HS-27A (cell line): ENCODE data around the gene PGBD5.

ENCODE experiments used
- DNase-seq: peaks from one replicate; pipeline ENCODE4 v3.0.0-alpha.2; 2012; ENCODE audit warnings: low read depth, missing footprints

Gene PGBD5

GRCh38 chr1:230321741-230322420 lies 104.3 kb downstream of the PGBD5 start:
- DNase-seq: no peak

- no peak for DNase-seq
Observed at GRCh38 chr1:230321341-230321740, 104.8 kb downstream of the PGBD5 start.

GRCh38 chr1:230320804-230321203 lies 105.3 kb downstream of the PGBD5 start:
- no peak for DNase-seq

GRCh38 chr1:230319014-230319747 lies 107.0 kb downstream of the PGBD5 start:
- DNase-seq: no peak

- no peak for DNase-seq
Observed at GRCh38 chr1:230317823-230318819, 108.0 kb downstream of the PGBD5 start.

- no peak for DNase-seq
Observed at GRCh38 chr1:230316864-230317745, 109.0 kb downstream of the PGBD5 start.

GRCh38 chr1:230315099-230315498 lies 111.0 kb downstream of the PGBD5 start:
- no peak for DNase-seq

GRCh38 chr1:230314142-230314470 lies 112.0 kb downstream of the PGBD5 start:
- DNase-seq: no peak

GRCh38 chr1:230313453-230314141 lies 112.5 kb downstream of the PGBD5 start:
- no peak for DNase-seq

GRCh38 chr1:230312676-230313075 lies 113.5 kb downstream of the PGBD5 start:
- no peak for DNase-seq

GRCh38 chr1:230310381-230311163 lies 115.6 kb downstream of the PGBD5 start:
- DNase-seq: peak; percentile 15

GRCh38 chr1:230309646-230310177 lies 116.4 kb downstream of the PGBD5 start:
- DNase-seq: no peak

- DNase-seq: no peak
Observed at GRCh38 chr1:230308821-230309220, 117.3 kb downstream of the PGBD5 start.

GRCh38 chr1:230308039-230308438 lies 118.1 kb downstream of the PGBD5 start:
- no peak for DNase-seq

- DNase-seq: no peak
Observed at GRCh38 chr1:230307213-230307612, 118.9 kb downstream of the PGBD5 start.

GRCh38 chr1:230306169-230306568 lies 120.0 kb downstream of the PGBD5 start:
- no peak for DNase-seq

GRCh38 chr1:230303822-230304221 lies 122.3 kb downstream of the PGBD5 start:
- no peak for DNase-seq

GRCh38 chr1:230303069-230303468 lies 123.1 kb downstream of the PGBD5 start:
- no peak for DNase-seq

- DNase-seq: no peak
Observed at GRCh38 chr1:230301822-230302221, 124.3 kb downstream of the PGBD5 start.

GRCh38 chr1:230301322-230301721 lies 124.8 kb downstream of the PGBD5 start:
- no peak for DNase-seq
